Measurements from ENCODE around the gene NEMP1. TPM values are rescaled to one million over a fixed set of nuclear protein-coding genes. Genes with fewer than 3 reads are reported as not detected.

Gene NEMP1
- total RNA-seq, 4 donors from 2014 or later: 7.0 to 9.2 (median 7.9) TPM

DNA sequence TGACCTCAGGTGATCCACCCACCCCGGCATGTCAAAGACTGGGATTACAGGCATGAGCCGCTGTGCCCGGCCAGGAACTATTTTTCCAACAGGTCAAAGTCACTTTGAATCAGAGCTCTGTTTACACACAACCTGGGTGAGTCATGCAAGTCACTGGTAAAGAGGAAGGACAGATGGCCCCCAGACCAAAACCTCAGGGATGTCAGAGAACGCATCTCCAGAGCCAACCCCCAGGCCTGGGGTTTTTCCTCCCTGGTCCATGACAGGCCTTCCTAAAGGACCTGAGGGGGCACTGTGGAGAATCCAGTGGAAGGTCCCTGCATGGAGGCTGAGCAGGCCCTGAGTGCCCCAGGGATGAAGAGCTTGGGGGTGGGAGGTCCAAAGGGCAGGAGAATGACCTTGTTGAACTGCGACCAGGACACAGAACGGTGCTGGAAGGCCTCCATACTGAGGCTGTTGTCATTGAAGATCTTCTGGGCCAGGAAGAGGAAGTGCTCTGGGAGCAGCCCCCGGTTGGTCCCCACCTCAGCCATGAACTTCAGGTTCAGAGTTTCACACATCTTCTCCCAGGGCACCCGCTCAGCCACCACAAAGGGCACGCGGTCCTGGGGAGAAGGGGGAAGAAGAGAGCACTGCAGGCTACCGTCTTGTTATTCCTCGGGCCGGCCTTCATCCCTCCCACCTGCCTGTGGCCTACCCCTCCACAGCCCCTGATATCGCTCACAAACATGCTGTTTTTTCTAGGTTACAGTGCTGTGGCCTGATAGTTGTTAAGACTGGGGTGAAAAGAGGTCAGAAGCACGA, 23.5 kb upstream of the NEMP1 start:
- 72 to 78% methylated on average over 15 of the region's 15 CpGs for WGBS, 2 donors
- no peak overlapping the region for H3K4me3 ChIP-seq (ENCODE audit: low read depth, poor library complexity, severe bottlenecking)
- TF ChIP-seq, protein P1, sequence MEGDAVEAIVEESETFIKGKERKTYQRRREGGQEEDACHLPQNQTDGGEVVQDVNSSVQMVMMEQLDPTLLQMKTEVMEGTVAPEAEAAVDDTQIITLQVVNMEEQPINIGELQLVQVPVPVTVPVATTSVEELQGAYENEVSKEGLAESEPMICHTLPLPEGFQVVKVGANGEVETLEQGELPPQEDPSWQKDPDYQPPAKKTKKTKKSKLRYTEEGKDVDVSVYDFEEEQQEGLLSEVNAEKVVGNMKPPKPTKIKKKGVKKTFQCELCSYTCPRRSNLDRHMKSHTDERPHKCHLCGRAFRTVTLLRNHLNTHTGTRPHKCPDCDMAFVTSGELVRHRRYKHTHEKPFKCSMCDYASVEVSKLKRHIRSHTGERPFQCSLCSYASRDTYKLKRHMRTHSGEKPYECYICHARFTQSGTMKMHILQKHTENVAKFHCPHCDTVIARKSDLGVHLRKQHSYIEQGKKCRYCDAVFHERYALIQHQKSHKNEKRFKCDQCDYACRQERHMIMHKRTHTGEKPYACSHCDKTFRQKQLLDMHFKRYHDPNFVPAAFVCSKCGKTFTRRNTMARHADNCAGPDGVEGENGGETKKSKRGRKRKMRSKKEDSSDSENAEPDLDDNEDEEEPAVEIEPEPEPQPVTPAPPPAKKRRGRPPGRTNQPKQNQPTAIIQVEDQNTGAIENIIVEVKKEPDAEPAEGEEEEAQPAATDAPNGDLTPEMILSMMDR (IDR thresholded peaks at IDR 0.05): no peak
- no peak for TF ChIP-seq POLR2A (IDR thresholded peaks at IDR 0.05)
- DNase-seq (ENCODE audit: low spot score in 2 of 2): peak in 1 of 2 donors; percentile 84
- intact Hi-C loops (cut with DNase I; ENCODE audit: low total_unique reads): no loop called here

DNA sequence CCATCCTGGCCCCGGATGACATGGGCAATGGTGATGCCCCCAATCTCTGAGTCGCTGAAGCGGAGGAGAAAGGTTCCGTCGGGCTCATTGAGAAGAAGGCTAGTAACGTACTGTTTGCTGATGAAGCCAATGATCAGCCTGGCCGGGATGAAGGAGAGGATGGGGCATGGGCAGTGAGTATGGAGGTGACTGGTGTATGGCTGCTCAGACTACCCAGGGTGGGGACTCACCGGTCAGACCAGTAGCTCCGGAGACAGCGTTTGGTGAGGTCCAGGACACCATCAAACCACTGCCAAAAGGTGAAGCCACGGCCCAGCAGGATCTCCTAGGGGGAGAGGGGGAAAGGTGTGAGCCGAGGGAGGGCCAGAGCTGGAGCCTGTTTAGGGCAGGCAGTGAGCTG, 21.2 kb upstream of the NEMP1 start:
- intact Hi-C loops (cut with DNase I; ENCODE audit: low total_unique reads): no loop called here
- H3K4me3 ChIP-seq (ENCODE audit: low read depth, poor library complexity, severe bottlenecking): no peak overlapping the region
- WGBS, 2 donors: 79 to 82% methylated on average over 12 of the region's 12 CpGs
- no peak for DNase-seq (ENCODE audit: low spot score in 2 of 2)
- no peak for TF ChIP-seq POLR2A (IDR thresholded peaks at IDR 0.05)
- TF ChIP-seq, protein P1 (IDR thresholded peaks at IDR 0.05): no peak

DNA sequence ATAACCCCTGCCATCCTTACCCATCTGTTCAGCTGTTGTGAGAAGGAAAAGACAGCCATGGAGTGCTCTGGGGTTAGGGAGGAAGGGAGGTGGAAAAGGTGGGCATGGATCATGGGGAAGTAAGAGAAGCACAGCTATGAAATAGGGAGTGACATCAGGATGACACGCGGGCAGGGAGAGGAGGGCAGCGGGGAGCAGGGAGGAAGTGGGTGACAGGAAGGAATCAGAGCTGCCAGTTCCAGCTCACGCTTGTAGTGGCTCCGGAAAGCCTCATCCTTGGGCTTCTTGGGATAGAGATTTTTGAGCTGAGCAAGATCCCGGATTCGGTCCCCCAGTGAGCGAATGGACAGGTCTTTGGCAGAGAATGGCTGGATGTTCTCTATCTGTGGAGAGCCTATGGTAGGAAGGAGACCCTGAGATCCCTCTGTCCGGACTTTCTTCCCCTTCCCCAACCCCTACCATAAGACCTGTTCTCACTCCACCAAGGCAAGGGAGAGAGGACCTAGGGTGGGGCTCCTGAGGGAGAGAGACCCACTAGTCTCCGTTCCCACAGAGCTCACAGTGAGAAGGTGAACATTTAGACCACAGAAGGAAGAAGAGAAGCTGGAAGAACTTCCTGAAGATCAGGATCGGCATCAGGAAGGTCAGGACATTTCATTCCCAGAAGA, 20.6 kb upstream of the NEMP1 start:
- WGBS, 2 donors: 74% methylated on average over 11 of the region's 11 CpGs
- no peak overlapping the region for H3K4me3 ChIP-seq (ENCODE audit: low read depth, poor library complexity, severe bottlenecking)
- DNase-seq (ENCODE audit: low spot score in 2 of 2): no peak
- TF ChIP-seq, protein P1 (IDR thresholded peaks at IDR 0.05): no peak
- TF ChIP-seq POLR2A (IDR thresholded peaks at IDR 0.05): no peak
- intact Hi-C loops (cut with DNase I; ENCODE audit: low total_unique reads): no loop called here

DNA sequence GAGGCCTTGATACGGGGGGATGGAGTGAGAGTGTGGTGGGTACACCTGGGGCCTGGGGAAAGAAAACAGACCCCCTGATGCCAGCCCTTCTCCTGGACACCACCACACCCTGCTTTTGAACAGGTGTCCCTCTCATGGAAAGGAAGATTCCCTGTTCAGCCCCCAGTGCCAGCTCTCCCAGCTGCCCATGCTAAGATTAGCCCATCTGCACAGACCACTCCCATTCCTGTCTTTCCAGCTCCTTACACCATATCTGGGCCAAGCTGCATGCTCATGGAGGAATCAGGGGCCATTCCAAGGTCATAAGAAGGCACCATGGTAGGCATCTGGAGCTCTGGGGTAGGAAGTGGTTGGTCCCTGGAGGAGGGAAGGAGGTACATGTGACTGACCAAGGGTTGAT, 20.0 kb upstream of the NEMP1 start:
- H3K4me3 ChIP-seq (ENCODE audit: low read depth, poor library complexity, severe bottlenecking): no peak overlapping the region
- 64 to 68% methylated on average over 1 of the region's 1 CpG for WGBS, 2 donors
- no peak for DNase-seq (ENCODE audit: low spot score in 2 of 2)
- intact Hi-C loops (cut with DNase I; ENCODE audit: low total_unique reads): no loop called here
- no peak for TF ChIP-seq POLR2A (IDR thresholded peaks at IDR 0.05)
- TF ChIP-seq, protein P1 (IDR thresholded peaks at IDR 0.05): no peak

DNA sequence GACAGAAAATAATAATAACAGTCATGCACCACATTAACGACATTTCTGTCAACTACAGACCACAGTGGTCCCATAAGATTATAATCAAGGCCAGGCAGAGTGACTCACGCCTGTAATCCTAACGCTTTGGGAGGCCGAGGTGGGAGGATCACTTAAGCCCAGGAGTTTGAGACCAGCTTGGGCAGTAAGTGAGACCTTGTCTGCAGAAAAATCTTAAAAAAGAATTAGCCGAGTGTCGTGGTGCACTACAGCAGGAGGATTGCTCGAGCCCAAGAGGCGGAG, 18.9 kb upstream of the NEMP1 start:
- no peak for TF ChIP-seq POLR2A (IDR thresholded peaks at IDR 0.05)
- TF ChIP-seq, protein P1 (IDR thresholded peaks at IDR 0.05): no peak
- intact Hi-C loops (cut with DNase I; ENCODE audit: low total_unique reads): no loop called here
- no peak overlapping the region for H3K4me3 ChIP-seq (ENCODE audit: low read depth, poor library complexity, severe bottlenecking)
- 78 to 82% methylated on average over 8 of the region's 8 CpGs for WGBS, 2 donors
- no peak for DNase-seq (ENCODE audit: low spot score in 2 of 2)
